ENCODE results near the gene DYNLT4.

- TF ChIP-seq EZH2phosphoT487 (IDR thresholded peaks at IDR 0.05; ENCODE audit: borderline replicate concordance, low read length) (no peak), CTCF (IDR thresholded peaks at IDR 0.05; ENCODE audit: low read depth, low read length, poor library complexity, severe bottlenecking) (peak; percentile 35)
Observed at GRCh38 chr1:44785029-44785380, 22.1 kb downstream of the DYNLT4 start.

Measured in DOHH2 (cell line).